Gastroesophageal sphincter (tissue), 4 donors: ENCODE results near the gene TGIF2. TPM values are rescaled to one million over a fixed set of nuclear protein-coding genes. Genes with fewer than 3 reads are reported as not detected.

ENCODE experiments used
- ATAC-seq: fragments of 150-250 bp; one replicate; pipeline ENCODE4 v1.9.1; 2016; ENCODE audit warnings: mild to moderate bottlenecking, moderate library complexity
- H3K27ac ChIP-seq, 4 donors: fragments of 200-600 bp; sonication (generic) in 3 of 4; 1 replicate in 3 of 4; 2 replicates in 1 of 4; pipeline ENCODE4 v1.5.1; 2016 to 2019
- H3K27me3 ChIP-seq: fragments of 200-600 bp; sonication (generic); one replicate; pipeline ENCODE4 v1.5.1; 2019
- H3K36me3 ChIP-seq, 2 donors: fragments of 200-600 bp; sonication (generic); one replicate each; pipeline ENCODE4 v1.5.1; 2019; ENCODE audit warnings: control low read depth in 1 of 2
- H3K4me1 ChIP-seq, 3 donors: fragments of 200-600 bp; sonication (generic); 1 replicate in 2 of 3; 2 replicates in 1 of 3; pipeline ENCODE4 v1.5.1; 2016 to 2019; ENCODE audit warnings: control low read depth in 2 of 3
- H3K4me3 ChIP-seq, 2 donors: fragments of 200-600 bp; sonication (generic); one replicate each; pipeline ENCODE4 v1.5.1; 2019; ENCODE audit warnings: mild to moderate bottlenecking in 1 of 2, moderate library complexity in 1 of 2
- H3K9me3 ChIP-seq, 3 donors: fragments of 200-600 bp; sonication (generic); one replicate each; pipeline ENCODE4 v1.5.1; 2017 to 2019; ENCODE audit warnings: control low read depth in 2 of 3
- CTCF ChIP-seq, 4 experiments: fragments of 200-600 bp in 2 of 4; fragments of 450-650 bp in 2 of 4; sonication (generic) in 1 of 4; IDR thresholded peaks; one replicate each; pipeline ENCODE4 v1.5.1; 2017 to 2019; ENCODE audit warnings: antibody characterized with exemption in 4 of 4, mild to moderate bottlenecking in 2 of 4, moderate library complexity in 2 of 4
- EP300 ChIP-seq: sonication (generic); formaldehyde crosslinking; IDR thresholded peaks from one replicate; pipeline ENCODE4 v1.6.1; 2017; ENCODE audit warnings: antibody characterized with exemption, mild to moderate bottlenecking
- POLR2A ChIP-seq, 2 donors: fragments of 450-650 bp; IDR thresholded peaks; one replicate each; pipeline ENCODE4 v1.6.1; 2017; ENCODE audit warnings: antibody characterized with exemption in 2 of 2, mild to moderate bottlenecking in 2 of 2, moderate library complexity in 1 of 2
- POLR2AphosphoS5 ChIP-seq: sonication (generic); formaldehyde crosslinking; IDR thresholded peaks from one replicate; pipeline ENCODE4 v1.6.1; 2017; ENCODE audit warnings: antibody characterized with exemption
- WGBS, 2 donors: methylation state at CpG; one replicate each; pipeline ENCODE4 v1.1.5; 2018; ENCODE audit warnings: low coverage in 1 of 2; 5-methylcytosine and 5-hydroxymethylcytosine counted together
- total RNA-seq, 4 donors: library from RNA; depleted of rRNA; stranded (reverse); fragments of >200 nt; gene quantifications; one replicate each; pipeline ENCODE4 v1.1.0, GENCODE V29; 2016

Gene TGIF2
- total RNA-seq, 4 donors from 2014 or later, result 7.2 to 14.0 (median 9.4) TPM

GRCh38 chr20:36587388-36588070, 14.1 kb downstream of the TGIF2 start:
- TF ChIP-seq CTCF (IDR thresholded peaks at IDR 0.05) (no peak), POLR2A (IDR thresholded peaks at IDR 0.05) (no peak), EP300 (no peak), POLR2AphosphoS5 (no peak)
- peaks cover 0 to 54% of the 10 kb centered on the region in 2 donors for H3K36me3 ChIP-seq
- no peaks in the 10 kb centered on the region for H3K9me3 ChIP-seq
- H3K27me3 ChIP-seq, result no peaks in the 10 kb centered on the region
- 84 to 100% methylated on average over 1 to 3 of the region's 3 CpGs for WGBS, 2 donors
- no peak overlapping the region for H3K4me3 ChIP-seq
- peaks cover 0 to 6% (median 0%) of the 10 kb centered on the region in 3 donors for H3K4me1 ChIP-seq
- no peak overlapping the region for H3K27ac ChIP-seq
- no peak for ATAC-seq

GRCh38 chr20:36591281-36591680, 17.9 kb downstream of the TGIF2 start:
- Histone ChIP-seq H3K27me3 (no peaks in the 10 kb centered on the region), H3K4me3 (no peak overlapping the region), H3K36me3 (peaks cover 0 to 55% of the 10 kb centered on the region in 2 donors), H3K4me1 (peaks cover 0 to 8% (median 0%) of the 10 kb centered on the region in 3 donors), H3K27ac (no peak overlapping the region), H3K9me3 (no peaks in the 10 kb centered on the region)
- no peak for ATAC-seq
- WGBS, 2 donors, result no CpG with 5 or more reads among the region's 5 CpGs
- TF ChIP-seq CTCF (IDR thresholded peaks at IDR 0.05), result no peak
- no peak for TF ChIP-seq POLR2A (IDR thresholded peaks at IDR 0.05)
- TF ChIP-seq EP300, result no peak
- no peak for TF ChIP-seq POLR2AphosphoS5

- peaks cover 0 to 8% (median 0%) of the 10 kb centered on the region in 3 donors for H3K4me1 ChIP-seq
- peaks cover 0 to 50% of the 10 kb centered on the region in 2 donors for H3K36me3 ChIP-seq
- WGBS, 2 donors, result 72 to 75% methylated on average over 8 to 9 of the region's 9 CpGs
- no peaks in the 10 kb centered on the region for H3K9me3 ChIP-seq
- TF ChIP-seq POLR2AphosphoS5 (no peak), CTCF (IDR thresholded peaks at IDR 0.05) (peak in 2 of 4 experiments; percentile 40 to 57)
- H3K27ac ChIP-seq, result no peak overlapping the region
- H3K4me3 ChIP-seq, result no peak overlapping the region
- ATAC-seq, result no peak
- H3K27me3 ChIP-seq, result no peaks in the 10 kb centered on the region
Measured at GRCh38 chr20:36591854-36592641, 18.7 kb downstream of the TGIF2 start.

- Histone ChIP-seq H3K27me3 (no peaks in the 10 kb centered on the region), H3K4me3 (no peak overlapping the region), H3K9me3 (no peaks in the 10 kb centered on the region), H3K36me3 (peaks cover 0 to 42% of the 10 kb centered on the region in 2 donors), H3K27ac (no peak overlapping the region), H3K4me1 (peaks cover 0 to 8% (median 0%) of the 10 kb centered on the region in 3 donors)
- TF ChIP-seq CTCF (IDR thresholded peaks at IDR 0.05) (no peak), POLR2AphosphoS5 (no peak), POLR2A (IDR thresholded peaks at IDR 0.05) (no peak), EP300 (no peak)
- WGBS, 2 donors, result 100% methylated on average over 1 of the region's 5 CpGs; no CpG with 5 or more reads in 1 of the 2 donors
- ATAC-seq, result no peak
Measured at GRCh38 chr20:36593347-36593929, 20.0 kb downstream of the TGIF2 start.
